Stimulated activated CD4-positive, alpha-beta T cell treated with anti-CD3 and anti-CD28 coated beads, Interleukin-4, amount 100 ng/mL, for 48 hours (primary cell): Measurements from ENCODE around the gene RHOT1.
"Not testable (repeated sequence)": the region's sequence is repeated elsewhere in the genome, so short reads cannot be mapped to it uniquely, and the experiment has no call there.

ENCODE experiments used
- DNase-seq, 2 donors: peaks; one replicate each; pipeline ENCODE4 v3.0.0-alpha.2; 2020; ENCODE audit warnings: low read depth in 2 of 2

The RHOT1 gene

GRCh38 chr17:32124985-32125847 is 17.1 kb upstream of the RHOT1 start:
- no peak for DNase-seq

GRCh38 chr17:32125848-32126153 is 16.5 kb upstream of the RHOT1 start:
- no peak for DNase-seq

GRCh38 chr17:32126325-32126724 is 16.0 kb upstream of the RHOT1 start:
- no peak for DNase-seq

GRCh38 chr17:32126746-32127145 is 15.6 kb upstream of the RHOT1 start:
- no peak for DNase-seq

- DNase-seq: peak; percentile 72 to 73
Observed at GRCh38 chr17:32127158-32127897, 15.0 kb upstream of the RHOT1 start.

DNA sequence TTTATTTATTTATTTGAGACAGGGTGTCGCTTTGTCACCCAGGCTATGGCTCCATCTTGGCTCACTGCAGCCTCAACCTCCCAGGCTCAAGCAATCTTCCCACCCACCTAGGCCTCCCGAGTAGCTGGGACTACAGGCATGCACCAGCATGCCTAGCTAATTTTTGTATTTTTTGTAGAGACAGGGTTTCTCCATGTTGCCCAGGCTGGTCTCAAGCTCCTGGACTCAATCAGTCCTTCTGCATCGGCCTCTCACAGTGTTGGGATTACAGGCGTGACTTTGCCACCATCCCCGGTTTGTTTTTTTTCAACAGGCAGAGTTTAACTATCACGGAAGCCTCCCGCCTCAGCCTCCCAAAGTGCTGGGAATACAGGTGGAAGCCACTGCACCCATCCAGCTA is 13.8 kb upstream of the RHOT1 start:
- DNase-seq: not testable (repeated sequence)

DNA sequence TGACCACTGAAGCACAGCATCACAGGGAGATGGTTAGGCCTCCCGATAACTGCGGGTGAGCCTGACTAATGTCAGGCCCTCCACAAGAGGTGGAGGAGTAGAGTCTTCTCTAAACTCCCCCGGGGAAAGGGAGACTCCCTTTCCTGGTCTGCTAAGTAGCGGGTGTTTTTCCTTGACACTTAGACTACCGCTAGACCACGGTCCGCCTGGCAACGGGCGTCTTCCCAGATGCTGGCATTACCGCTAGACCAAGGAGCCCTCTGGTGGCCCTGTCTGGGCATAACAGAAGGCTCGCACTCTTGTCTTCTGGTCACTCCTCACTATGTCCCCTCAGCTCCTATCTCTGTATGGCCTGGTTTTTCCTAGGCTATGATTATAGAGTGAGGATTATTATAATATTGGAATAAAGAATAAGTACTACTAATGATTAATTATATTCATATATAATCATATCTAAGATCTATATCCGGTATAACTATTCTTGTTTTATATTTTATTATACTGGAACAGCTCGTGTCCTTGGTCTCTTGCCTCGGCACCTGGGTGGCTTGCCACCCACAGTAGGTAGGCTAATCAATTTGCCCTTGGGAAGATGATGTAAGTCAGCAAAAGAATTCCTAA is 6.7 kb upstream of the RHOT1 start:
- DNase-seq: peak in 1 of 2 donors; percentile 13

GRCh38 chr17:32136856-32137255 is 5.4 kb upstream of the RHOT1 start:
- no peak for DNase-seq

- not testable (repeated sequence) for DNase-seq
Observed at GRCh38 chr17:32139504-32139903, 2.8 kb upstream of the RHOT1 start.

GRCh38 chr17:32141258-32141657 is 1.0 kb upstream of the RHOT1 start:
- no peak for DNase-seq

DNA sequence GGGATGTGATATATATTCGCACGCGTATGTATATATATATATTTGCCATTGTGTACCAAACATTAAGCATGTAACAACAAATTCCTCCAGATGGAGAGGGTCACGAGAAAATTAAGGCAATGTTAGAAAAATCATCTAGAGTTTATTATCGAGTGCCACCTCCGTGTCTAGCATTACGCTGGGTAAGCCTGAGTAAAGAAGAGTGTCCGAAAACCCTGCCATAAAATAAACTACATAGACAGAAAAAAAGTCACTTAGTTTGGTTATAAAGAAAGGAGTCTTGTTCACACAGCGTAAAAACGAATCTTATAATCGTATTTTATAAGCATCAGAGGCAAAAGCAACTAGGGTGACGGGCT is 644 bp upstream of the RHOT1 start:
- no peak for DNase-seq

GRCh38 chr17:32142857-32143526 is 690 bp downstream of the RHOT1 start:
- no peak for DNase-seq

DNA sequence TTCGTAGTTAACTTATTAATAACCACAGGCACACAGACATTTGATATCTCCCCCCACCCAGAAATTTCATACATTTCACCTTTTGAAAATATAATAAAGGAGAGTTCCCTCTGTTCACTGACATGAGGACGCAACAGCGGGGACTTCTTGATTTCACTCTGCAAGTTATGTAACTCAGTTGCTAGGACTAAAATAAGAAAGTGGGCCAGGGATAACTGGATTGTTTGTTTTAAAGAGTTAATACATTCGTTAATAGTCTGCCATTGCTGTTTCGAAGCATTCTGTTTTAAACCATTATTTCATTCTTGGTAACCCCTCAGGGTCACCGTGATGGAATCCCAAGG is 1.2 kb downstream of the RHOT1 start:
- DNase-seq: no peak

DNA sequence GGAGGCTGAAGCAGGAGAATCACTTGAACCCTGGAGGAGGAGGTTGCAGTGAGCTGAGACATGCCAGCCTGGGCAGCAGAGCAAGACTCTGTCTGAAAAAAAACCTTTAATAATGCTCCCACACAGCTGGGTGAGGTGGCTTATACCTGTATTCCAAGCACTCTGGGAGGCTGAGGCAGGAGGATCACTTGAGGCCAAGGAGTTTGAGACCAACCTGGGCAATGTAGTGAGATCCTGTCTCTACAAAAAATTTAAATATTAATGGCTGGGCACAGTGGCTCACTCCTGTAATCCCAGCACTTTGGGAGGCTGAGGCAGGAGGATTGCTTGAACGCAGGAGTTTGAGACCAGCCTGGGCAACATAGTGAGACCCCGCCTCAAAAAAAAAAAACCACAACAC is 2.1 kb downstream of the RHOT1 start:
- not testable (repeated sequence) for DNase-seq

DNA sequence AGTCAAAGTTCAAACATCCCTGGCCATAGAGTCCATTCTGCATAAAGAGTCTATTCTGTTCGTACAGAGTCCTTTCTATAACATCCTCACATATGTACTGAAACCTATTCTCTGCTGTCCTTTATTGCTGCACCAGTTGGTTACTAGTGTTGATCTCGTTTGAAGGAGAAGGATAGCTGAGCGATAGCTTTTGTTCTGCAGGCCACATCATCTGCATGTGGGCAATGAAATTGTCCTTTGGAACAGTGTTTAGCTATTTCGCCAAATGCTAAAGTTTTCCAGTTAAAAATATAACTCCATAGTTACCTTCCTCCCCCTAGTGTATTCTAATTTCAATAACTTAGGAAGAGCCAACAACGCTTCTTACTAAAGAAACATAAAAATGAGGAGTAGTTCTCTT is 6.0 kb downstream of the RHOT1 start:
- no peak for DNase-seq

DNA sequence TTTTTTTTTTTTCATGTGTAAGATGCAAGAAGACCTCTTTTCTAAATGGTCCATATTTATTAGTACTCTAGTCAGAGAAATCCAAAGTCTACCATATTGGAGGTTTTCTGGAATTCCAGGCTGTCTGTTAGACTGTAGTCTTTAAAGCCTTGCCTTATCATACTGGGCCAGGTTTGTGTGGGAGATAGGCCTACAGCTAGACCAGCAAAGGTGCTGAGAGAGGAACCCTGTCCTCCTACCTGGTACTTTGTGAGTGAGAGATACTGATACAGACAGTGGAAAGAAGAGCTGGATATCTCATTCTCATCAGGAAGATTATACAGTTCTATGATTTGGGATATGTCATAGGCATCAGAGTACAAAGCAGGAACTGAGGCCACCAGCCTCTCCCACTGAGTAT is 8.1 kb downstream of the RHOT1 start:
- no peak for DNase-seq

GRCh38 chr17:32152130-32152529 is 9.8 kb downstream of the RHOT1 start:
- no peak for DNase-seq

DNA sequence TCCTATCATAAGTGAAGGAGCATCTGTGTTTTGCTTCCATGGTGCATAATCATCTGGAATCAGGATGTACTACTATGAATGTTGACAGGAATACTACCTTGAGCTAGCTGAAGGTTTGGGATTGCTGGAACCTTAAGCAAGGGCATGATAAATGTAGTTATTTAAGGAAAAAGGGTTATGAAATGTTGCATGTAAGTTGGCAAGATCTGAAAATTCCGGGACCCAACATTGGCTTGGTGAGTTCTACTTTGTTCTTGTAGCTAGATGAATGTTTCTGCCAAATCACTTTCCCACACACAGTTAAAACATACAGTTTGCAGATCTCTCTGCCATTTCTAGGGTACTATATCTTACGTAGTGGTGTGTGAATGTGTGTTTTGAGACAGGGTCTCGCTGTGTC is 13.6 kb downstream of the RHOT1 start:
- no peak for DNase-seq

DNA sequence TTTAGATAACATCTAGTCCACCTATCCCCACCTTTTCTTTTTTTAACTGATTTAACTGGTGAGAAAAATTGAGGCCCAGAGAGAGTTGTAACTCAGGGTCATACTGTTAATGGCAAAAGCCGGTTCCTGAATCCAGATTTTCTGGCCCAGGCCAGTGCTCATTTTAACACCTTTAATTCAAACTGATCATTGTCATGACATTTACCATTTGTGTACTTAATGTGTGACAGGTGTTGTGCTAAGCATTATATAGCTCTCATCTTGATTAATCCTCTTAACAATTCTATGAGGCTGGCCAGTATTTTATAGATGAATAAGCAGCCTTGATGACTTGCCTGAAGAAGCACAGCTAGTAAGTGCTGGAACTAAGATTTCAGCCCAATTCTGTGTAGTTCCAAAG is 14.4 kb downstream of the RHOT1 start:
- no peak for DNase-seq

GRCh38 chr17:32157225-32157624 is 14.9 kb downstream of the RHOT1 start:
- DNase-seq: no peak

DNA sequence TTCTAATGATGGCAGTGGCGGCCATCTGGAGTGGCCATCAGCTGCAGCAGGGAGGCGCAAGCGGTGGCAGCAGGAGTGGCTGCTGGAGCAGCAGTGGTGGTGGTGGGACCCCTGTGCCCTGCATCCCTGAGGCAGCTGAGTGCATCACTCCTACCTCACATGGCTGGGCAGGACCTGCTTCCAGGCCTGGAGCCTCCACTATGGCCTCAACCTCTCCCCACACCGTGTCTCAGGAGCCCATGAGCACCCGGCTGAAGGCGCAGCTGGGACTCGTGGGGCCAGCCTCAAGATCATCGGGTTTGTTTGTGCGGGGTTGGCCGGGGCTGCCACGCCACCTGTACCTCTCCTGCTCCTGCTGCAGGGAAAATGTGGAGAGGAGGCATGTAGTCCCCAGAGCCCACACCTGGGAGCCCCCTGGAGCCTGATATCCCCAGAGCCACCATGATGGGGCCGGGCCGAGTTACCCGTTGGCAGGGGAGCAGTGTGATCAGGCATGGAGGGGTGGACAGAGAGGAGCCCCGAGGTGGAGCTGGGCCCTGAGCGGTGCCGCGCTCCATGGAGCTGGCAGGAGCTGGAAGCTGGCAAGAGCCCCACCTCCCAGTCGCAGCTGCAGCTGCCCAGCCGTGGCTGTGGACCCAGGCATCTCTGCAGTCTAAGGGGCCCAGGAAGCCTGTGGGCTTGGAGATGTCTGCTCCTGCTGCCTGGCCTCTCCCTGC is 16.7 kb downstream of the RHOT1 start:
- DNase-seq: no peak
